ENCODE data around the gene NBEA. TPM values are rescaled to one million over a fixed set of nuclear protein-coding genes. Genes with fewer than 3 reads are reported as not detected.

Gene NBEA
- total RNA-seq, 3 donors from 2014 or later (not counting 1 experiment from before 2014, with no cell fraction given): 0.27 to 0.66 (median 0.33) TPM

GRCh38 chr13:35693134-35693784, 751.2 kb downstream of the NBEA start:
- H3K4me3 Mint-ChIP-seq: no peak overlapping the region
- WGBS (ENCODE audit: insufficient coverage): 90% methylated on average over 9 of the region's 9 CpGs
- DNase-seq: no peak
- Histone ChIP-seq H3K27me3 (ENCODE audit: control insufficient read depth, insufficient read depth, low read length) (no peaks in the 10 kb centered on the region), H3K4me3 (ENCODE audit: low read length) (no peak overlapping the region), H3K9me3 (ENCODE audit: control insufficient read depth, insufficient read depth, low read length) (no peaks in the 10 kb centered on the region), H3K4me1 (ENCODE audit: control insufficient read depth, insufficient read depth, low read length) (no peaks in the 10 kb centered on the region), H3K27ac (ENCODE audit: low read length) (no peak overlapping the region), H3K36me3 (ENCODE audit: control insufficient read depth, insufficient read depth, low read length) (no peaks in the 10 kb centered on the region)
- H3K9me3 Mint-ChIP-seq: no peaks in the 10 kb centered on the region
- no peak overlapping the region for H3K27ac Mint-ChIP-seq
- no peaks in the 10 kb centered on the region for H3K27me3 Mint-ChIP-seq (ENCODE audit: low read depth in 2 of 2)
- no peaks in the 10 kb centered on the region for H3K36me3 Mint-ChIP-seq
- ATAC-seq: no peak
- no peak for TF ChIP-seq CTCF (IDR thresholded peaks at IDR 0.05)
- H3K4me1 Mint-ChIP-seq: no peaks in the 10 kb centered on the region
- intact Hi-C loops (cut with micrococcal nuclease): no loop called here

- Mint-ChIP-seq H3K4me3 (no peak overlapping the region), H3K9me3 (no peaks in the 10 kb centered on the region), H3K36me3 (no peaks in the 10 kb centered on the region), H3K27ac (no peak overlapping the region), H3K4me1 (no peaks in the 10 kb centered on the region), H3K27me3 (ENCODE audit: low read depth in 2 of 2) (peaks cover 0 to under 1% of the 10 kb centered on the region in 2 donors)
- H3K27ac ChIP-seq (ENCODE audit: low read length): no peak overlapping the region
- 90% methylated on average over 12 of the region's 13 CpGs for WGBS (ENCODE audit: insufficient coverage)
- H3K27me3 ChIP-seq (ENCODE audit: control insufficient read depth, insufficient read depth, low read length): no peaks in the 10 kb centered on the region
- ATAC-seq: no peak
- intact Hi-C loops (cut with micrococcal nuclease): no loop called here
- no peaks in the 10 kb centered on the region for H3K36me3 ChIP-seq (ENCODE audit: control insufficient read depth, insufficient read depth, low read length)
- no peaks in the 10 kb centered on the region for H3K9me3 ChIP-seq (ENCODE audit: control insufficient read depth, insufficient read depth, low read length)
- no peaks in the 10 kb centered on the region for H3K4me1 ChIP-seq (ENCODE audit: control insufficient read depth, insufficient read depth, low read length)
- no peak for DNase-seq
- H3K4me3 ChIP-seq (ENCODE audit: low read length): no peak overlapping the region
- no peak for TF ChIP-seq CTCF (IDR thresholded peaks at IDR 0.05)
These were observed 752.0 kb downstream of the NBEA start for GRCh38 chr13:35694031-35694430.

GRCh38 chr13:35694549-35695447, 752.7 kb downstream of the NBEA start:
- ATAC-seq (no peak), DNase-seq (no peak)
- Histone ChIP-seq H3K27ac (ENCODE audit: low read length) (no peak overlapping the region), H3K36me3 (ENCODE audit: control insufficient read depth, insufficient read depth, low read length) (no peaks in the 10 kb centered on the region), H3K27me3 (ENCODE audit: control insufficient read depth, insufficient read depth, low read length) (no peaks in the 10 kb centered on the region), H3K9me3 (ENCODE audit: control insufficient read depth, insufficient read depth, low read length) (no peaks in the 10 kb centered on the region), H3K4me1 (ENCODE audit: control insufficient read depth, insufficient read depth, low read length) (no peaks in the 10 kb centered on the region), H3K4me3 (ENCODE audit: low read length) (no peak overlapping the region)
- Mint-ChIP-seq H3K9me3 (no peaks in the 10 kb centered on the region), H3K4me1 (no peaks in the 10 kb centered on the region), H3K36me3 (no peaks in the 10 kb centered on the region), H3K27me3 (ENCODE audit: low read depth in 2 of 2) (peaks cover 0 to 3% of the 10 kb centered on the region in 2 donors), H3K27ac (no peak overlapping the region), H3K4me3 (no peak overlapping the region)
- WGBS (ENCODE audit: insufficient coverage): 90% methylated on average over 24 of the region's 26 CpGs
- intact Hi-C loops (cut with micrococcal nuclease): no loop called here
- no peak for TF ChIP-seq CTCF (IDR thresholded peaks at IDR 0.05)

Measured in natural killer cell (primary cell).